ENCODE data around the gene LRTM2. TPM values are rescaled to one million over a fixed set of nuclear protein-coding genes. Genes with fewer than 3 reads are reported as not detected.

The LRTM2 gene
- total and polyA plus RNA-seq, 2 experiments from 2014 or later, result not detected

DNA sequence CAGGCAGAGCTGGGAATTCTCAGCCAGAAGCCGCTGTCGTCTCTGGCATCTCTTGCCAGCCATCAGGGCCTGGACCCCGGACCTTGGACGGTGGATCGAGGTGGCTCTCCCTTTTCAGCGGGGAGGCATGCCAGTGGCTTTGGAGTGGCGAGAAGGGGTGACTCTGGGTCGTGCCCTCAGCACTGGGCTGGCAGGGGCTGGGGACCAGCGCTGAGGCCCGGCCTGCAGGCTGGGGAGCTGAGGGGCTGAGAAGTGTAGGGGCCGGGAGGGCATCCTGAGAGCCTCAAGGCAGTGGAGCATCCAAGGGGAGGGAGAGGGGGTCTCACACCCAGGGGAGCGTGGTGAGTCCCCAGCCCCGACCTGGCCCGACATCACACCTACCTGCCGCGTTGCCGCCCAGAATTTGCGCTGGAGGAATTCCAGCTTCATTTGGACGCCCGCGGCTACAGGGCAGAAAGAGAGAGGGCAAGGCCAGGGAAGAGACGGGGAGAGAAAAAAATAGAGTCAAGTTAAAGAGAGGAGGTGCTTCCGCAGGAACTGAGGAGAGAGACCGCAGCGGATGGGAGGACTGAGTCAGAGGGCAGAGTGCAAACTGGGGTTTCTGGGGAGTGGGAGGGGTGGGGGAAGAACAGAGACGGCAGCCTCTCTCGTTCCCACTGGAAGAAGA lies 9.0 kb upstream of the LRTM2 start:
- no peak for DNase-seq
- no peaks in the 10 kb centered on the region for H3K9me2 ChIP-seq (ENCODE audit: insufficient read depth)
- no peaks in the 10 kb centered on the region for H3K79me2 ChIP-seq (ENCODE audit: insufficient read depth)
- peaks cover 1% of the 10 kb centered on the region; the same call in 1 of the 2 replicates for H3K4me1 ChIP-seq (ENCODE audit: insufficient read depth)
- no peak overlapping the region for H3K4me2 ChIP-seq (ENCODE audit: unreplicated experiment)
- H4K20me1 ChIP-seq (ENCODE audit: insufficient read depth), result no peaks in the 10 kb centered on the region
- WGBS, 2 experiments (ENCODE audit: low coverage in 1 of 2, low lambda C conversion rate in 2 of 2, missing lambda C conversion rate in 2 of 2), result 60 to 79% methylated on average over 13 to 27 of the region's 27 CpGs
- H2AFZ ChIP-seq, result no peak overlapping the region
- no peak overlapping the region for H3K4me3 ChIP-seq
- in situ Hi-C loops (cut with MboI), result loop anchor here (5.0 to 25.0 kb wide), 2 partner anchors 126 to 776 kb away; no protein-coding TSS in a partner anchor
- no peak overlapping the region for H3K9ac ChIP-seq
- H3K27me3 ChIP-seq (replicated peaks; ENCODE audit: insufficient read depth), result peaks cover 9% of the 10 kb centered on the region; the same call in 1 of the 2 replicates
- H3K27ac ChIP-seq, result no peak overlapping the region
- H3F3A ChIP-seq (ENCODE audit: insufficient read depth), result no peaks in the 10 kb centered on the region
- H3K36me3 ChIP-seq (ENCODE audit: low read depth), result no peaks in the 10 kb centered on the region
- no peaks in the 10 kb centered on the region for H3K9me3 ChIP-seq (ENCODE audit: low read depth)
- TF ChIP-seq EZH2 (IDR thresholded peaks at IDR 0.05; ENCODE audit: insufficient read depth, poor library complexity, severe bottlenecking) (no peak), EZH2phosphoT487 (IDR thresholded peaks at IDR 0.05; ENCODE audit: insufficient read depth, low read depth) (no peak)

DNA sequence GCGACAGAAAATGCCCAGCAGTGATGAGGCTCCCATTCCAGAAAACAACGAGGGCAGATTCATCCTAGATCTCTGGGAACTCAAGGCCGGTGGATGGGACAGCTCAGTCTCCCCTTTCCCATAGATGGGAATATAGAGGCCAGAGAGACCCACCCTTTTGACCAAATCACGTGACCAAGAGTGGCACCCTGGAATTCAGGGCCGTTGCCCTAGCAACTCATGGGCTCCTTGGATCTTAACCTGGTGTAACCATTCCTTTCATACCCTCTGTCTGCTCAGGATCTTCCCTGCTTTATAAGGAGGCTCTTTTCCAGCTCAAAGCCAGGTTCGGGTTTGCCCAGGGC lies 8.4 kb upstream of the LRTM2 start:
- H3K4me1 ChIP-seq (ENCODE audit: insufficient read depth), result no peaks in the 10 kb centered on the region
- H2AFZ ChIP-seq, result no peak overlapping the region
- H3F3A ChIP-seq (ENCODE audit: insufficient read depth), result no peaks in the 10 kb centered on the region
- in situ Hi-C loops (cut with MboI), result loop anchor here (5.0 to 25.0 kb wide), 2 partner anchors 125 to 775 kb away; no protein-coding TSS in a partner anchor
- H3K27me3 ChIP-seq (replicated peaks; ENCODE audit: insufficient read depth), result peaks cover 10% of the 10 kb centered on the region; the same call in 1 of the 2 replicates
- no peak overlapping the region for H3K4me2 ChIP-seq (ENCODE audit: unreplicated experiment)
- no peaks in the 10 kb centered on the region for H3K9me3 ChIP-seq (ENCODE audit: low read depth)
- TF ChIP-seq EZH2phosphoT487 (IDR thresholded peaks at IDR 0.05; ENCODE audit: insufficient read depth, low read depth) (no peak), EZH2 (IDR thresholded peaks at IDR 0.05; ENCODE audit: insufficient read depth, poor library complexity, severe bottlenecking) (no peak)
- H3K36me3 ChIP-seq (ENCODE audit: low read depth), result no peaks in the 10 kb centered on the region
- no peaks in the 10 kb centered on the region for H3K9me2 ChIP-seq (ENCODE audit: insufficient read depth)
- no peaks in the 10 kb centered on the region for H3K79me2 ChIP-seq (ENCODE audit: insufficient read depth)
- 69 to 73% methylated on average over 6 of the region's 6 CpGs for WGBS, 2 experiments (ENCODE audit: low coverage in 1 of 2, low lambda C conversion rate in 2 of 2, missing lambda C conversion rate in 2 of 2)
- H3K4me3 ChIP-seq, result no peak overlapping the region
- H3K27ac ChIP-seq, result no peak overlapping the region
- H4K20me1 ChIP-seq (ENCODE audit: insufficient read depth), result no peaks in the 10 kb centered on the region
- DNase-seq, result no peak
- no peak overlapping the region for H3K9ac ChIP-seq

DNA sequence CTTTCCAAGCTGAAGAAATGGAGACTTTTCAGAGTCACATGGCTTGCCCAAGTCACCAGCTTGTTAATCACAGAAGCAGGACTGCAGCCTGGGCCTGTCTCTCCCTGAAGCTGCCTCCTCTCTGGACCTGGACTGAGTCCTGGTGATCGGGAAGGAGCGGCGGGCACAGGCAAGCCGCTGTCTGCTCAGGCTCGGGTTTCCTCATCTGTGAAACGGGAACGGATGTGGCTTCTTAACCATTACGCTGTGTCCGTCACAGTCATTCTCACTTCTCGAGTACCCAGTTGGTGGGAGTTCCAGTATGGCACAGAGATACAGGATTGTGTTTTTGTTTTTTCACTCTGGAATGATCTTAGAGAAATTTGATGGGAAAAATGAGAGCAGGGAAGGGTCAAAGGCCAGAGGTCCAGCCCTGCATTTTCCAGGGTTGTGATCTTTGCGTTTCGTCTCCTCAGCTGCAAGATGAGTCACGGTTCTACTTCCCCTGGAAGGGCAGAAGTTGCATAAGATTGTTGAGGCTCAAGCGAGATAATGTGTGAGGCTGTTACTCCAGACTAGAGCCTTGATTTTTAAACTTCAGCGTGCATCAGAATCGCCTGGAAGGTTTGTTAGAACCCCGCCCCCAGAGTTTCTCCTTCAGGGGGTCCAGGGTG lies 7.6 kb upstream of the LRTM2 start:
- in situ Hi-C loops (cut with MboI), result loop anchor here (5.0 to 25.0 kb wide), 2 partner anchors 125 to 775 kb away; no protein-coding TSS in a partner anchor
- H3K79me2 ChIP-seq (ENCODE audit: insufficient read depth), result no peaks in the 10 kb centered on the region
- peak; percentile 36 for DNase-seq

DNA sequence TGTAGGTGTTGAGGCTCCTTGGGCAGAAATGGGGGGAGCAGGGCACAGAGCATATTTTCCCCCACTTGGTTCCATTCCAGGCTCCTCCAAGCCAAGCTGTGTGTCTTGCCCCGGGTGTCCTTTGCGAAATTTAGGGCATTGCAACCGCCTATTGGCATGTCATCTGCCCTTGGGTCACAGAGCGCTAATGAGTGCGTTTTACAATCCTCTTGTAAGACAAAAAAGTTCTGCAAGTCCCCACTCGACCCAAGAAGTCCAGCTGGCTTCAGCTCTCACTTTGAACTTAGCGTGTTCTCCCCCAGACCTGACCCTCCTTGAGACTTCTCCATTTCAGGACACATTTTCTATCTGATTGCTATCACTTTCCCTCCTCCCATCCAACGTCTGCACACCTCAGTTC lies 6.1 kb upstream of the LRTM2 start:
- Histone ChIP-seq H2AFZ (no peak overlapping the region), H3K9me2 (ENCODE audit: insufficient read depth) (no peaks in the 10 kb centered on the region), H3K4me1 (ENCODE audit: insufficient read depth) (no peaks in the 10 kb centered on the region), H3K79me2 (ENCODE audit: insufficient read depth) (no peaks in the 10 kb centered on the region), H4K20me1 (ENCODE audit: insufficient read depth) (no peaks in the 10 kb centered on the region), H3K4me3 (no peak overlapping the region), H3K27ac (no peak overlapping the region), H3F3A (ENCODE audit: insufficient read depth) (no peaks in the 10 kb centered on the region), H3K9ac (no peak overlapping the region), H3K9me3 (ENCODE audit: low read depth) (no peaks in the 10 kb centered on the region), H3K36me3 (ENCODE audit: low read depth) (no peaks in the 10 kb centered on the region), H3K27me3 (replicated peaks; ENCODE audit: insufficient read depth) (peaks cover 14% of the 10 kb centered on the region; the same call in 1 of the 2 replicates), H3K4me2 (ENCODE audit: unreplicated experiment) (no peak overlapping the region)
- 53 to 64% methylated on average over 8 of the region's 8 CpGs for WGBS, 2 experiments (ENCODE audit: low coverage in 1 of 2, low lambda C conversion rate in 2 of 2, missing lambda C conversion rate in 2 of 2)
- in situ Hi-C loops (cut with MboI), result loop anchor here (5.0 to 25.0 kb wide), 2 partner anchors 123 to 773 kb away; no protein-coding TSS in a partner anchor
- TF ChIP-seq EZH2phosphoT487 (IDR thresholded peaks at IDR 0.05; ENCODE audit: insufficient read depth, low read depth) (no peak), EZH2 (IDR thresholded peaks at IDR 0.05; ENCODE audit: insufficient read depth, poor library complexity, severe bottlenecking) (no peak)
- no peak for DNase-seq

More for the DNA sequence above, 7.6 kb upstream of the LRTM2 start:
- Histone ChIP-seq H3K36me3 (ENCODE audit: low read depth) (no peaks in the 10 kb centered on the region), H3K4me1 (ENCODE audit: insufficient read depth) (no peaks in the 10 kb centered on the region), H3K4me2 (ENCODE audit: unreplicated experiment) (no peak overlapping the region), H3K4me3 (no peak overlapping the region), H3K27ac (no peak overlapping the region), H3K9ac (no peak overlapping the region), H2AFZ (no peak overlapping the region), H3K9me2 (ENCODE audit: insufficient read depth) (no peaks in the 10 kb centered on the region), H3K27me3 (replicated peaks; ENCODE audit: insufficient read depth) (peaks cover 10% of the 10 kb centered on the region; the same call in 1 of the 2 replicates), H3F3A (ENCODE audit: insufficient read depth) (no peaks in the 10 kb centered on the region), H3K9me3 (ENCODE audit: low read depth) (no peaks in the 10 kb centered on the region), H4K20me1 (ENCODE audit: insufficient read depth) (no peaks in the 10 kb centered on the region)
- 59 to 61% methylated on average over 17 of the region's 17 CpGs for WGBS, 2 experiments (ENCODE audit: low coverage in 1 of 2, low lambda C conversion rate in 2 of 2, missing lambda C conversion rate in 2 of 2)
- TF ChIP-seq EZH2phosphoT487 (IDR thresholded peaks at IDR 0.05; ENCODE audit: insufficient read depth, low read depth) (no peak), EZH2 (IDR thresholded peaks at IDR 0.05; ENCODE audit: insufficient read depth, poor library complexity, severe bottlenecking) (no peak)
